Umbilical cord (tissue), 2 donors: Measurements from ENCODE around the gene RHBDD2. TPM values are rescaled to one million over a fixed set of nuclear protein-coding genes. Genes with fewer than 3 reads are reported as not detected.
A peak's percentile ranks its signal among the peaks of the same experiment; 100 is the strongest.
"Not testable (repeated sequence)": the region's sequence is repeated elsewhere in the genome, so short reads cannot be mapped to it uniquely, and the experiment has no call there.

Experiments
- DNase-seq: peaks from one replicate; pipeline ENCODE4 v3.0.0-alpha.2; 2015; ENCODE audit warnings: low spot score
- total RNA-seq: library from RNA; depleted of rRNA; stranded (reverse); fragments of >200 nt; gene quantifications from one replicate; pipeline ENCODE4 v1.2.3, GENCODE V29; 2014; ENCODE audit warnings: low replicate concordance; ENCODE audit not compliant: insufficient read depth

Gene RHBDD2
- total RNA-seq, 1 donor from 2014 or later = 4.8 TPM

- DNase-seq = no peak
These were observed 10.5 kb downstream of the RHBDD2 start for GRCh38 chr7:75889223-75889825.

DNA sequence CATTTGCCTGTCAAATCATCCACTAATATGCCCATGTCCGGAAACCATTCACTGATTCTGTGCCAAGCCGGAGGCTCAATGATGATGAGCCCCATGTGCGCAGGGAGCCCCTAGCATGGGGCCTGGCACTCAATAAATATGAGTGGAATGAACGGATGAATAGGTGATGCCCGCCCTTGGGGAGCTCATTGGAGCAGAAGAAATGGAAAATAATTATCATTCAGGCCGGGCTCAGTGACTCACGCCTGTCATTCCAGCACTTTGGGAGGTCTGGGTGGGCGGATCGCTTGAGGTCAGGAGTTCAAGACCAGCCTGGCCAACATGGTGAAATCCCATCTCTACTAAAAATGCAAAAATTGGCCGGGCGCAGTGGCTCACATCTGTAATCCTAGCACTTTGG, 11.0 kb downstream of the RHBDD2 start:
- no peak for DNase-seq

DNA sequence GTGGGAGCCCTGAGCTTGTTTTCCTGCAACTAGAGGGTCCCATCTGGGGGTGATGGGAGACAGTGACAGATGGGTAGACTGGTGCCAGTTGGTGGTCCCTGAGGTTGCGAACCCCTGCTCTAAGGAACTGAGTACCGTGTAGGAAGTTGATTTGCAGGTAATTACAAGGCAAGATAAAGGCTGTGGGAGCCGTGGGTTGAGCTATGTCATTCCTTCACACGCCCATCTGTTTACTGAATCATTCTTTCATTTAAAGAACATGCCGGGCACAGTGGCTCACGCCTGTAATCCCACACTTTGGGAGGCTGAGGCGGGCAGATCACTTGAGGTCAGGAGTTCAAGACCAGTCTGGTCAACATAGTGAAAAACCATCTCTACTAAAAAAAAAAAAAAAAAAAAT, 12.4 kb downstream of the RHBDD2 start:
- DNase-seq = not testable (repeated sequence)

DNA sequence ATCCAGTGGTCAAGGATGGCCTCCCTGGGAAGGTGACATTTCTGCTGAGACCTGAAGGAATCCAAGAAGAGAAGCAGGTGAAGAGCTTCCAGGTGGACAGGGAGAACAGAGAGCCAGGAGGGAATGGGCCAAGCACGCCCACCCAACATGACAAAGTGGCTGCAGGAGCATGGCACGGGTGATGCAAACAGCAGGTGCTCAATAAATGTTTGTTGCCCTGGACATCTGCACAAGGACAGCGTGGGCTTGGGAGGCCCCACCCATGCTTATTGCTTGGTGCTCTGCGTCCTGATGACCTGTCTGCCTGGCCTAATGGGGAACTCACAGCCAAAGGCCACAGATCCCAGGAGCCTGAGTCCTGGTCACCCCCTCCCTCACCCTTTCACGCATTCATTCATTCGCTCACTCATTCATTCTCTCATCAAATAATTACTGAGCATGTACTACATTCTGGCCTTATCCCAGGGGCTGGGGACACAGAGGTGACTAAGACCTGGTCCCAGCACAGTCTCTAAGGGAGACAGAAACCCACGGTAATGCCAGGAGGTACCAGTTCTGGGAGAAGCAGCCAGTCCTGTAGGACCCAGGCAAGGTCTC, 13.1 kb downstream of the RHBDD2 start:
- DNase-seq = no peak

- DNase-seq = peak; percentile 65
These were observed 13.9 kb downstream of the RHBDD2 start for GRCh38 chr7:75892634-75893272.

GRCh38 chr7:75896803-75897327, 18.0 kb downstream of the RHBDD2 start:
- no peak for DNase-seq

GRCh38 chr7:75900617-75901315, 21.9 kb downstream of the RHBDD2 start:
- DNase-seq = no peak

DNA sequence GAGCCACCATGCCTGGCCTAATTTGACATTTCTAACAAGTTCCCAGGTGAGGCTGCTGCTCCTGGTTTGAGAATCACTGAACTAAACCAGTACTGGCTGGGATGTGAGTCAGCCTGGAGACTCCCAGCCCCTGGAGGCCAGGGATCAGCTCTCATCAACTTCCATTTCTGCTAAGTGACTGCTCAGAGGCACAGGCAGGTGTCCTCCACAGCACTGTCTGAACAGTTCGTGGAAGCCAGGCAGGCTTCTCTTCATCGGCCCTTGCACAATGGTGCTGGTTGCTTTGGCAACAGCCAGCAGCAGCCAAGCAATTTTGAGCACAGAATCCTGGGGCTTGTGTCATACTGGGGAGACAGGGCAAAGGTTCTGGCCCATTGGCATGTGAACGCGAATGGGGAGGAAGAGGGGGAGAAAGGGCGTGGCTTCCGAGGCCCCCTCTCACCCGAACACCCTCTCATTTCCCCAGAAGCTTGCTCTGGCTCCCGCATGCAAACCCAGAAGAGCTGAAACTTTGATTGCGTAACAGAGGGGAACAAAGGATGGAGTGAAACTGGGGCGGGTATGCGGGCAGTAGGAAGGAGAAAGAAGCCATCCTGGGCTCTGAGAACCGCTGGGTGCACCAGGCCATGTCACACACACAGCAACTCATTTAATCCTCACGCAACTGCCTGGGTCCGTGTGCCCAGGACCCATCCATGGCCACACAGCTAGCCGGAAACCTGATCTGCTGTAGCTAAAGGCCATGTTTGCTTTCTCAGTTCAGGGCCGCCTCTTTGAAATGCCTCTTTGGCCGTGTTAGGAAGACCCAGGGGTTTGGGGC, 27.2 kb downstream of the RHBDD2 start:
- DNase-seq = peak; percentile 36

- DNase-seq = no peak
These were observed 28.3 kb downstream of the RHBDD2 start for GRCh38 chr7:75906991-75907667.

DNA sequence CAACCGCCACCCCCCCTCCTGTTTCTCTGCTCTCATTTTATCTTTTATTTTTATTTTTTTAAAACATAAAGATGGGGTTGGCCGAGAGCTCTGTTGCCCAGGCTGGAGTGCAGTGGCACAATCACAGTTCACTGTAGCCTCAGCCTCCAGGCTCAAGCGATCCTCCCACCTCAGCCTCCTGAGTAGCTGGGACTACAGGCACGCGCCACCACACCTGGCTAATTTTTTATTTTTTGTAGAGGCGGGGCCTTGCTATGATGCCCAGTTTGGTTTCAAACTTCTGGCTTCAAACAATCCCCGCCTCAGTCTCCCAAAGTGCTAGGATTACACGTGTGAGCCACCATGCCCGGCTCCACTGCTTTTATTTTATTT, 28.8 kb downstream of the RHBDD2 start:
- DNase-seq = not testable (repeated sequence)

DNA sequence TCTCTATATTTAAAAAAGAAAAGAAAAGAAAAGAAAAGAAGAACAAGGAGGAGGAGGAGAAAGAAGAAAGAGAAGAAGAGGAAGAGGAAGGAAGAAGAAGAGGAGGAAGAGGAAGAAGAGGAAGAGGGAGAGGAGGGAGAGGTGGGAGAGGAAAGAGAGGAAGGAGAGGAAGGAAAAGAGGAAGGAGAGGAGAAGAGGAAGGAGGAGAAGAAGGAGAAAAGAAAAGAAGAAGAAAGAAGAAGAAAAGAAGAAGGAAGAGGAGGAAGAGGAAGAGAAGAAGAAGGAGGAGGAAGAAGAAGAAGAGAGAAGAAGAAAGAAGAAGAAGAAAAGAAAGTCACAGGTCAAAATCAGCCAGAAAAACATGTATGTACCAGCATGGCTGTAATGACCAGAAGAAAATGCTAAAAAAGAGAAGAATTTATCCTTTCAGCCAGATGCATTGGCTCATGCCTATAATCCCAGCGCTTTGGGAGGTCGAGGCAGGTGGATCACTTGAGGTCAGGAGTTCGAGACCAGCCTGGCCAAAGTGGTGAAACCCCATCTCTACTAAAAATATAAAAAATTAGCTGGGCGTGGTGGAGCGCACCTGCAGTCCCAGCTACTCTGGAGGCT, 30.8 kb downstream of the RHBDD2 start:
- DNase-seq = no peak

DNA sequence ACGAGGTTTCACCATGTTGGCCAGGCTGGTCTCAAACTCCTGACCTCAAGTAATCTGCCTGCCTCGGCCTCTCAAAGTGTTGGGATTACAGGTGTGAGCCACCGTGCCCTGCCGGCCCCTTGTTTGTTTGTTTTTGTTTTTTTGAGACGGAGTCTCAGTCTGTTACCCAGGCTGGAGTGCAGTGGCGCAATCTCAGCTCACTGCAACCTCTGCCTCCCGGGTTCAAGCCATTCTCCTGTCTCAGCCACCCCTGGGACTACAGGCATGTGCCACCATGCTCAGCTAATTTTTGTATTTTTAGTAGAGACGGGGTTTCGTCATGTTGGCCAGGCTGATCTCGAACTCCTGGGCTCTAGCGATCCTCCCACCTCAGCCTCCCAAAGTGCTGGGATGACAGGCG, 32.4 kb downstream of the RHBDD2 start:
- DNase-seq = not testable (repeated sequence)

- DNase-seq = no peak
These were observed 34.6 kb downstream of the RHBDD2 start for GRCh38 chr7:75913437-75913836.

DNA sequence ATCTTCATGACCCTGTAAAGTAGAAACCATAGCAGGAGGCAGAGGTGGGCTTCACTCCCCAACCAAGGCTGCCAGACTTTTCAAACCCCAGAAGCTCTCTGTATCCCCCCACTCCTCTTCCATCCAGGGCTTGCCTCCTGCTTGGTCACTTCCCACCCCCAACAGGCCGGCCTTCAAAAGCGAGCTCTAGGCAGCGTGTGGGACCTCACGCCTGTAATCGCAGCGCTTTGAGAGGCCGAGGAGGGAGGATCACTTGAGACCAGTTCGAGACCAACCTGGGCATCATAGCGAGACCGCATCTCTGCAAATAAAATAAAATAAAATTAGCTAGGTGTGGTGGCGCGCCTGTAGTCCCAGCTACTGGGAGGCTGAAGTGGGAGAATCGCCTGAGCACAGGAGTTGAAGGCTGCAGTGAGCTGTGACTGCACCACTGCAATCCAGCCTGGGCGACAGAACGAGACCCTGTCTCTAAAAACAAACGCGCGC, 35.4 kb downstream of the RHBDD2 start:
- DNase-seq = no peak

DNA sequence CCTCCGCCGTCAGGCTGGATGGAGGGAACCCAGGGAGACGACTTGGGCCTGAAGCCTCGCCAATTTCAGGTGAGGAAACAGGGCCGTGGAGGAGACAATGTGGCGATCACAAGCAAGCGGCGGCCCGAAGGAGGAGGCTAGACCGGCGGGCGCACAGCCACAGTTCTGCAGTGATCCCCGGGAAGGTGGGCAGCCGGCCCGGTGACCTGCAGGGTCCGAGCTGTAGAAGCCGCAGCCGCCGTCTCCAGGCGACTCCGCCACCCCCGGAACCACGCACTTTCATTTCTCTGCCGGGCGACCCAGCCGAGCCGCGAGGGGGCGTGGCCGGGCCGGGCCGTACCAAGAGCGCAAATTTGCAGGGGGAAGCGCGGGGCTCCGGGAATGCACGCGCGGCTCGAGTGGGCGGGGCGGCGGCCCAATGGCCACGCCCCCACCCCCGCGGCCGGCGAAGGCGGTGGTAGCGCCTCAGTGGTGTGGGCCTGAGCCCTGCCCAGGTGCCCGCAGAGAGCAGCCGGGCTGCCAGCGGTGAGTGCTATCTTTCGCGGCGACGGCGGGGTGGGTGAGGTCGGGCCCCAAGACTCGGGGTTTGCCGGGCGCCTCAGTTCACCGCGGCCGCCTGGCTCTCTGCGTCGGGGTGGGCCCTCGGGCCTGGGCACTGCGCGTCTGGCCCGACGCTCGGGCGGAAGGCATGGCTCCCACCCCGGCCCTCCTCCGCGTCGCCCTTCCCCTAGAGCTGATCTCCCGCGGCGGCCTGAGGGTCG, 36.0 kb downstream of the RHBDD2 start, which contains the start of gene POR:
Gene POR (plus strand): TSS at position 501 of the 761 bp plus-strand sequence. CDS start 38,847 bp downstream, outside the sequence.
- DNase-seq = peak; percentile 95

- no peak for DNase-seq
These were observed 36.8 kb downstream of the RHBDD2 start for GRCh38 chr7:75915416-75916156.

DNA sequence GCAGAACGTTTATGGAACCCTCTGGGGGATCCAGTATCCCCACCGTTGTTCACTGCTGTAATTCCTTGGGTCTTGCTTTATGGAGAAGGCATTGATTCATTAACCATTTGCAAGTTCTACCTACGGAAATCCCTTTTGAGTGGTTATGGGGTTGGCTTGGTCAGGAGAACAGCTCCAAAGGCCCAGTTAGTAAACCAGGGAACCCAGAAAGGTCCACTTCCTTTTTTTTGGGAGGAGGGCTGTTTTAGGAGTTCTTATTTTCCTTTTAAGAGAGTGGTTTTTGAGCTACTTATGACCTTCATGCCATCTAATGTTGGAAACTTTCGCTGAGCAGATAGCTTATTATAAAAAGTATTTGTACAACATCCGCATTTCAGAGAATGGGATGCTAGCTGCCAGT, 37.4 kb downstream of the RHBDD2 start:
- no peak for DNase-seq
